Activated T-cell treated with anti-CD3 and anti-CD28 coated beads for 48 hours (primary cell): ENCODE measurements around the gene DAPK2.
A peak's percentile ranks its signal among the peaks of the same experiment; 100 is the strongest.

Source experiments
- DNase-seq: peaks from one replicate; pipeline ENCODE4 v3.0.0-alpha.2; 2020; ENCODE audit warnings: low read depth

Gene DAPK2

DNA sequence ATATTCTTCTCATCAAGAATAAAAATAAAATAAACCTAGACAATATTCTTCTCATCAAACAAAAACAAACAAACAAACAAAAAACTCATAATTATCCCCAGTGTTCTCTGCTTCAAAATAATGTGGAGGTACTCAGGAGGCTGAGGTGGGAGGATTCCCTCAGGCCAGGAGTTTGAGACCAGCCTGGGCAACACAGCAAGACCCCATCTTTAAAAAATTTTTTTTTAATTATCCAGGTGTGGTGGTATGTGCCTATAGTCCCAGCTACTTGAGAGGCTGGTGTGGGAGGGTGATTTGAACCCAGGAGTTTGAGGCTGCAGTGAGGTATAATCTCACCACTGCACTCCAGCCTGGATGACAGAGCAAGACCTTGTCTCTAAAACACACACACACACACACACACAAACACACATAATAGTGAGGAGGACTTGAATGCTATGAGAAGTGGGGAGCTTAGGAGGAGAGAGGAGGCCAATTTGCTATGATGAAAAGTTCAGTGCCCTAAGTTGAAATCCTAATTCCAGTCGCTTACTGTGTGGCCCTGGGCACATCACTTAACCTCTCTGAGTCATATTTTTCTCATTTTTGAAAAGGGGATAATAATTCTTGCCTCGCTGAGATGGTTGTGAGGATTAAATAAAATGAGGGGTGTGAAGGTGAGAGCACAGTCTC lies 176.8 kb downstream of the DAPK2 start:
- no peak for DNase-seq

DNA sequence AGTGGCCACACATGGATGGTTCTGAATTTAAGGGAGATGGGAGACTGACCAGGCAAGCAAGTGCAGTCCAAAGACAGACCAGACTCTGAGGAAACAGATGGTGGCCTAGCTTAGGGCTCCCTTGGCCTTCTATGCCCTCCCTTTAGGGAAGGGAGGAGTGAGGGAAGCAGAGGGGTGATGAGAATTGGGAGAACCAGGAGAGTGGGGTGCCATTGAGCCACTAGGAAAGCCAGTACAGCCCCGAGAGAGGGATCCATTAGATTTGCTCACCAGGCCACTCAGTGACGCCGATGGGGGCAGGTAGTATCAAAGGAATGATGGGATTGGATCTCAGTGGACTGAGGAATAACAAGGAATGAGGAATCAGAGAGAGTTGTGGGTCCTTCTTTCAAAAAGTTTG lies 182.1 kb downstream of the DAPK2 start:
- no peak for DNase-seq

DNA sequence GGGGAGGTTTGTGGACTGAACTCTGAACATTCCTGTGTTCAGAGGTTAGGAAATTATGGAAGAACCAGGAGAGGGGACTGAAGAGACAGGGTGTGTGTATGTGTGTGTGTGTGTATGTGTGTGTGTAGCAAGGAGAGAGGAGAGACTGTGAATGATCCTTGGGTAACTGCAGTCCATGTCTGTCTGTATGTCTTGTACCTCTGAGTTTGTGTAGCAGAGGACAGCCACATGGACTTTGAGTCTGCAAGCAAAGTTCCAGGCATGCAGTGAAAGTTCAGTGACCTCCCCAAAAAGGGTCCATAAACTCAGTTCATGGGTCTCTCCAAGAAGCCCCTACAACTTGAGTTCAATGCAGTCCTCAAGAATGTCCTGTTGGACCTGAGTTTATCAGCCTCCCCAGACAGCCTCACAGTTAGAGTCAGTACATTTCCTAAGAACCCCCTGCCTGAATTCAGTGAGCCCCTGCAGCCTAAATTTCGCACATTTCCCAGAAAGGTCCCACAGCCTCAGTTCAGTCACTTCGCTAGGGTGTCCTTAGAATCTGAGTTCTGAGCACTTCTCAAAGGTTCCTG lies 184.3 kb downstream of the DAPK2 start:
- DNase-seq, result no peak

DNA sequence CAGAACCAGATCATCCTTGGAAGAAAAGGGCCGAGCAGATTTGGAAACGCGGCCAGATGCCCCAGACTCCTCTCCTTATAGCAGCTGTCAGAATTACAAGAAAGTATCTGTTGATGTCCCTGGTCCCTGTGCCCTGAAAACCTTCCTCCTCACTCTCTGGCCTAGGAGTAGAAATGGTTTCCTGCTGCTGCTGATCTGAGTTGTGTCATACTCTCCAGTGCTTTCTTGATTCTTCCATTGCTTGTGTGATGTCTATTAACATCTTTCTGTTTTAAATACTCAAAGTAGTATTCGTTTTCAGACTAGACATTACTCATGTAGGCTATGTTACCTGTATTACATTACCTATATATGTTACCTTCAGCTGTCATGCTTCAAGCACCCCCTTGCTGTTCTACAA lies 185.7 kb downstream of the DAPK2 start:
- DNase-seq, result no peak

DNA sequence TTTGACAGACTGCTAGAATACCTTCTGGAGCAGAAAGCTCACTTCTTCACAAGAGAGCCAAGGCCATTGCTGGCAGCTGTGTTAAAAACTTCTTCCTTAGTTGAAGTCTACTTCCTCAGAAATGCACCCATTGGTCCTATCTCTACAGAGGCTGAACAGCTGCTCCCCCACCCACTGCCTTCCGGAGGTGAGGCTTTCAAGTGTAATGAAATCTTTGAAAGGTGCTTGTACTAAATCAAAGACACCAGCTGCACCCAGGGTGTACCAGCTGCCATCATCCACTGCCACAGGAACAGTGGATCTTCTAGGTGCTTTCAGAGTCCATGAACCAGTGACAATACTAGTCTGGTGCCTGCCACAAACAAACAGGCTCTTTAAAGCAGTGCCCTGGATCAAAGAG lies 186.1 kb downstream of the DAPK2 start:
- DNase-seq, result peak; percentile 25

DNA sequence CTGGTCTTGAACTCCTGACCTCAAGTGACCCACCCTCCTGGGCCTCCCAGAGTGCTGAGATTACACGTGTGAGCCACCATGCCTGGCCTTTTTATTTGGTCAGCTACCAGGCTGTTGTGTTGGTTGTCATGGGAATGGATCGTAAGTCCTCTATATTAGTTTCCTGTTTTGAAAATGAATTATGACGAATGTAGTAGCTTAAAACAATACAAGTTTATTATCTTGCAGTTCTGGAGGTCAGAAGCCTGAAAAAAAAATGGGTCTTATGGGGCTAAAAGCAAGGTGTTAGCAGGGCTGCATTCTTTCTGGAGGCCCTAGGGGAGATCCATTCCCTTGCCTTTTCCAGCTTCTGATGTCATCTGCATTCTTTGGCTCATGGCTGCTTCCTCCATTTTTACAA lies 187.4 kb downstream of the DAPK2 start:
- no peak for DNase-seq

DNA sequence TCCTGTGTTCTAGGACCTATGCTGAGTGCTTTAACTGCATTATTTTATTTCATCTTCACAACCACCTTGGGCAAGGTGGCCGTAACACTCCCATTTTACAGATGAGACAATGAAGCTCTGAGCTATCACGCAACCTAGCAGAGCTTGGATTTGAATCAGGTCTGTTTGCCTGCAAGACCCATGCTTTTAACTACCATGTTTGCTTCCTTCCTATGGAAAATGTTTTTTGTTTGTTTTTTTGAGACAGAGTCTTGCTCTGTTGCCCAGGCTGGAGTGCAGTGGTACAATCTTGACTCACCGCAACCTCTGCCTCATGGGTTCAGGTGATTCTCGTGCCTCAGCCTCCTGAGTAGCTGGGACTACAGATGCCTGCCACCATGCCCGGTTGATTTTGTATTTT lies 187.8 kb downstream of the DAPK2 start:
- no peak for DNase-seq

DNA sequence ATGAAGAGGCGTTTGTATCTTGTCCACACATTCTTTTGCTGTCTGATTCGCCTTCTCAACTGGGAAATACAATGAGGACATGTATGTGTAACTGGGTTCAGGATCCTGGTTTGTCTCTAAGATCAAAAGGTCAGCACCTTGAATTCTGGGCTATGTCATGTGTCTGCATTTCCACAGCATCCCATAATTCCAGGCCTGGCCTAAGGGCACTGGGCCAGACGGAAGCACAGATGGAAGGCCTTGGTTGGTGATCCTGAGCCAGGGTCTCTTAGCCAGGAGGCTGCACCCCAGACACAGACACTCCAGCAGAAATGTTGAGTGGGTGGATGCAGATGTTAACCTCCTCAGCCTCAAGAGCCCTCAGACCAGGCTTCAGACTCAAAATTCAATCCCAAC lies 188.8 kb downstream of the DAPK2 start:
- no peak for DNase-seq
